GM21576 (cell line): Measurements from ENCODE around the gene FBXO41.
"Not testable (repeated sequence)": the region's sequence is repeated elsewhere in the genome, so short reads cannot be mapped to it uniquely, and the experiment has no call there.

Experiments used
- ATAC-seq: cut with Tn5 transposase; IDR thresholded peaks from one replicate; pipeline ENCODE4 v1.9.1; 2021; ENCODE audit warnings: mild to moderate bottlenecking, moderate library complexity; ENCODE audit not compliant: unreplicated experiment

FBXO41 gene

DNA sequence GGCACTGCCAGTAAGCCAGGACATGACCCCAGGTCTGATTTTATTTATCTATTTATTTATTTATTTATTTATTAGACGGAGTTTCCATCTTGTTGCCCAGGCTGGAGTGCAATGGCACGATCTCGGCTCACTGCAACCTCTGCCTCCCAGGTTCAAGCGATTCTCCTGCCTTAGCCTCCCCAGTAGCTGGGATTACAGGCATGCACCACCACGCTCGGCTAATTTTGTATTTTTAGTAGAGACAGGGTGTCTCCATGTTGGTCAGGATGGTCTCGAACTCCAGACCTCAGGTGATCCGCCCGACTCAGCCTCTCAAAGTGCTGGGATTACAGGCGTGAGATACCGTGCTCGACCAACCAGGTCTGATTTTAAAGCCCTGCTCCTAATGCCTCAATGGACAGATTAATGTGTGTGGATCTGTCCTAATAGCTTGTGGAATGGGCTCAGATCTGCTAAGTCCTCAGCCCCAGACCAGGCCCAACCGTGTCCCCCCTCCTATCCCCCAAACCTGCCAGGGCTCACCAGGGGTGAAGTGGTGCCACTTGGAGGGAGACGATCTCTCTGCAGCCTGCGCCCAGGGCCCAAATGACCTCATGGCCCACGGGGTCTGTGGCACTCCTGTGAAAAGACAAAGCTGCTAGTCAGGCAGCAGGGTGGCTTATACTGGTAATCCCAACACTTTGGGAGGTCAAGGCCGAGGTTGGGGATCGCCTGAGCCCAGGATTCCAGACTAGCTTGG is 21.4 kb downstream of the FBXO41 start:
- ATAC-seq, result not testable (repeated sequence)

DNA sequence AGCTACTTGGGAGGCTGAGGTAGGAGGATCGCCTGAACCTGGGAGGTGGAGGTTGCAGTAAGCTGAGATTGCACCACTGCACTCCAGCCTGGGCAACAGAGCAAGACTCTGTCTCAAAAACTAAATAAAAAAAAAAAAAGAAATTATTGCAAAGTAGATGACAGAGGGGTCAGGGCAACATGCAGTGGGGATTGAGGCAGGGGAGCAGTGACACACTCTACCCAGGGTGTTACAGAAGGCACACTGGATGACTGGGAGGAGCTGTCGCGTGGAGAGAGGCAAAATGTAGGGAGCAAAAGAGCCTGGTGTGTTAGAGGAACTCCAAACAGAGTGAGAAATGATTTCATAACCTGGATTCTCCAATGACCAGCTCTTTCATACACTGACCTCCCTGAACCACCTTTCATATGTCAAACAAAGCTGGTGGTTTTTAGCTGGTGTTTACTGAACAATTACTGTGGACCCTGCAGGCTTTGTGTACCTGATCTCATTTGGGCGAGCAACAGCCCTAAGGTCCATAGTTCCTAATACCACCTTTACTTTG is 22.1 kb downstream of the FBXO41 start:
- no peak for ATAC-seq

GRCh38 chr2:73260338-73260984 is 23.8 kb downstream of the FBXO41 start:
- no peak for ATAC-seq

DNA sequence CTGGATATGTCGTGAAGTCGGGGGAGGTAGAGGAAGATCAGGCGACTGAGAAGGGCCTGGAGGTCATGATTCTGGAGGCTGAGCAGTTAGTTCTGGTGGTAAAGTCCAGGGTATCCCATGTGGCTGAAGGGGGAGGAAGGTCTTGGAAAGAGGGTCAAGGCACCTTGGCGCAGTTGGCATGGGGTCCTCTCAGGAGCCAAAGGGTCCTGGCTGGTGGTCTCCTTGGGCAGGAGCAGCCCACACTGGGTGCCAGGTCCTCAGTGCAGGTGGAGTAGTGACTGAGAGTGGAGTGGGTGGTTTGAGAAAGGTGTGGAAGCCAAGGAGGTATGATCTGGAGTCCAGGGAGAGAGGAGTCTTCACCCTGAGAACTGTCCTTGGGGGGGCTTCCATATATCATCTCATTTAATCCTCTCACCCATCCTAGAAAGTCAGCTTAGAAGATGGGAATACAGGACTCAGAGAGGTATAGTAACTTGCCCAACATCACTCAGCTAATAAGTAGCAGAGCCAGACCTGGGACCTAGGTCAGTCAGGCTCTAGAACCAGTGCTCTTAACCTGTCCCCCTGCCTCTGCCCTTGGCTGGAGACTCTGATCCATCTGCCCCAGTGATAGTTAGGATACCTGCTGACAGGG is 24.5 kb downstream of the FBXO41 start:
- no peak for ATAC-seq

DNA sequence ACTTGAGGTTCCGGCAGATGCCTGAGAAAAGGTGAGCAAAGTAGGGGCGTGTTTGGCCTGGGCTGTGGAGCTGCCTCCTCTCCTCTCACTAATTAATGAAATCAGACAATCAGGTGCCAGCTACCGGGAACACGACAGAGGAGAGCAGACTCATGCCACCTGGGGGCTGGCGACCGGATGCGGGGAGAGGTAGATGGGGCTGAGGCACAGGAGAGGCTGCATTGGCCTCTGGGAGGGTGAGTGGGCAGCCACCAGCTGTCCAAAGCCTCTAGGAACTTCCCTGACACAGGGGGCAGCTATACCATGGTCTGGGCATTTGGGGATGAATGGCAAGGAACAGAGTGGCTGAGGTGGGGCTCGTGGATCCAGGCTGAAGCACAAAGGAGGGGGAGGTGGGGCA is 25.0 kb downstream of the FBXO41 start:
- ATAC-seq, result no peak

- ATAC-seq, result no peak
These were observed 25.4 kb downstream of the FBXO41 start for GRCh38 chr2:73258913-73259215.

GRCh38 chr2:73258186-73258912 is 25.9 kb downstream of the FBXO41 start:
- ATAC-seq, result no peak

GRCh38 chr2:73257425-73258125 is 26.7 kb downstream of the FBXO41 start:
- ATAC-seq, result no peak

GRCh38 chr2:73257021-73257420 is 27.3 kb downstream of the FBXO41 start:
- no peak for ATAC-seq

DNA sequence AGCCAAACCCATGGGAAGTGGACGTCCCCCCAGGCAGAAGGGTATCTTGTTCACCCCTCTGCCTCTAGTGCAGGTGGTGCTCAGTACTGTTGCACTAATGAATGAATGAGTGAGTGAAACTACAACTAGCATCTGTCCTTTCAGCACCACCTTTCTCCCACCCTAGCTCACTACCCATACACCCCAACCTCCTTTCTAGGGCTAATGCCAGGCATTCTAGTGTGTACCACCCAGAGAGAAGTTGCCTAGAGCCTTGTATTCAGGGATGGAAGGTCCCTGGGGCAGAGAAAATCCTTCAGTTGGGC is 27.7 kb downstream of the FBXO41 start:
- no peak for ATAC-seq

GRCh38 chr2:73255907-73256617 is 28.2 kb downstream of the FBXO41 start:
- ATAC-seq, result no peak

GRCh38 chr2:73255007-73255644 is 29.2 kb downstream of the FBXO41 start:
- no peak for ATAC-seq

DNA sequence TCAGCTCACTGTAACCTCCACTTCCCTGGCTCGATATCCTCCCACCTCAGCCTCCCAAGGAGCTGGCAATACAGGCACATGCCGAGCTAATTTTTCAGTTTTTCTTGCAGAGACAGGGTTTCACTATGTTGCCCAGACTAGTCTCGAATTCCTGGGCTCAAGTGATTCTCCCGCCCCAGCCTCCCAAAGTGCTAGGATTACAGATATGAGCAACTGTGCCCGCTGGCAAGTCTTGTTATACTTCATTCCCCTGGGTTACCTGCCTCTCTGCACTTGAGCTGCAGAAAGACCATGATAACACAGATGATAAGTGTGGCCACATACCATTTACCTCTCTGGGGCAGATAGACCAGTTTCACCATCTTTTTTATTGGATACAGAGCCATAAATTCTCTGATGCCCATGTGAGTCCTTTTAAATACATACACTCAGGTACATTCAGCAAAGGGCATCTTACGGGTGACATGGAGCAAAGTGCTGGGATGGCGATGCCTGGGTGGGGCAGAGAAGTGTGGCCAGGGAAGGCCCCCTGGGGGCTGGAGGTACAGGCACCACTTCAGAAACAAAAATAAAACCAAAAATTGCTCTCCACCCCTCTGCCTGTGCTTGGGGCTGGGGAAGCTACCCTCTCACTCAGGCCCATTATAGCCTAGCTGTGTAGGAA is 29.8 kb downstream of the FBXO41 start:
- ATAC-seq, result no peak

DNA sequence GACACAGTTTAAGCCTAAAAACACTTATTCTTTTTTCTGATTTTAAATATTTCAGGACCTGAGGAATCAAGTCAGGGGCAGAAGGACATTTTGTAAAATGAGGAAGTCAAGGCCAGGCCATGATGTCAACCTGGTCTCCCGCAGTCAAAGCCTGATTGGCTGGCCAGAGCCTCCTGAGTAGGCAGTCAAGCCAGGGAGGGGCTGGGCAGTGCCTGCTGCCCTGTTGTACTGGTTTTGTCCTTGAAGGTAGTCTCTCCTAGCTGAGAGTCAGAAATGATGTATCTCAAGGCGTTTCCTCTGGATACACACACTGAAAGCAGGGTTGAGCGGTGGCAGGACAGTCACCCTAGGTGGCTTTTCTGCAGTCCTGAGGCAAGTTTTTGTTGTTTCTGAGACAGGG is 30.4 kb downstream of the FBXO41 start:
- ATAC-seq, result no peak

GRCh38 chr2:73253400-73253799 is 30.9 kb downstream of the FBXO41 start:
- ATAC-seq, result no peak

GRCh38 chr2:73252238-73253027 is 31.8 kb downstream of the FBXO41 start:
- no peak for ATAC-seq

DNA sequence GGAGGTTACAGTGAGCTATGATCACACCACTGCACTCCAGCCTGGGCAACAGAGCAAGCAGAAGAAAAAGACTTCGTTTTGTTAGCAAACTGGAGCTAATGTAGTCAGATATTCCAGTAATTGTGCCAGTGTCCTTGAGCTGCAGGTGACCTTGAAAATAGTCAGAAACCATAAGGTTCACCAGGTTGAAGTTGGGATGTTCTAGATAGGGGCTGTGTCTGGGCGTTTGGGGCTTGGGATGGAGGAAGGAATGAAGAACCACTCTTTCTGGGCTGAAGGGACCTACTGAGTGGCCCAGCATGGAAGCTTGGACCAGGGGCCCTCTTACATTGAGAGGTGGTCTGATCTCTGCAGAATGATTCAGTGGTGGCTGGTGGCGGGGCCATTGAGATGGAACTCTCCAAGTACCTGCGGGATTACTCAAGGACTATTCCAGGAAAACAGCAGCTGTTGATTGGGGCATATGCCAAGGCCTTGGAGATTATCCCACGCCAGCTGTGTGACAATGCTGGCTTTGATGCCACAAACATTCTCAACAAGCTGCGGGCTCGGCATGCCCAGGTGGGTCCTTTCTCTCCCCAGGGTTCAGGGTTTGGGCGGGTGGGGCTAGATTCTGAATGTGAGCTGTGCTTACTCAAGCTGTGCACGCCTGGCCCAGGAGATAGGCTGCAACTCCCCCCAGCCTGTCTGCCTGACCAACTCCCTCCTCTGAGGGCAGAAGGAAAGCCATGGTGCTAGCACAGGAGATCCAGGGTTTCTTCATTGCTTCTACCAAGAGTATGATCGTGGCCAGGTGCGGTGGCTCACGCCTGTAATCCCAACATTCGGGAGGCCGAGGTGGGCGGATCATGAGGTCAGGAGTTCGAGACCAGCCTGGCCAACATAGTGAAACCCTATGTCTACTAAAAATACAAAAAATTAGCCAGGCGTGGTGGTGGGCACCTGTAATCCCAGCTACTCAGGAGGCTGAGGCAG is 33.1 kb downstream of the FBXO41 start:
- no peak for ATAC-seq
